ENCODE measurements around the gene UBE2G1. TPM values are rescaled to one million over a fixed set of nuclear protein-coding genes. Genes with fewer than 3 reads are reported as not detected.

UBE2G1 gene
- total and polyA plus RNA-seq, 2 of the 13 experiments (the other 11 are each of a cell fraction or from before 2014, with no cell fraction given): 27.9 to 42.6 TPM

GRCh38 chr17:4365103-4365627 lies 1.3 kb downstream of the UBE2G1 start (continued):
- TF ChIP-seq, protein P1, sequence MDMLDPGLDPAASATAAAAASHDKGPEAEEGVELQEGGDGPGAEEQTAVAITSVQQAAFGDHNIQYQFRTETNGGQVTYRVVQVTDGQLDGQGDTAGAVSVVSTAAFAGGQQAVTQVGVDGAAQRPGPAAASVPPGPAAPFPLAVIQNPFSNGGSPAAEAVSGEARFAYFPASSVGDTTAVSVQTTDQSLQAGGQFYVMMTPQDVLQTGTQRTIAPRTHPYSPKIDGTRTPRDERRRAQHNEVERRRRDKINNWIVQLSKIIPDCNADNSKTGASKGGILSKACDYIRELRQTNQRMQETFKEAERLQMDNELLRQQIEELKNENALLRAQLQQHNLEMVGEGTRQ (IDR thresholded peaks at IDR 0.05; ENCODE audit: low read depth, low read length): peak; percentile 78
- TF ChIP-seq, protein P1 (CRISPR knock-in tag; IDR thresholded peaks at IDR 0.05; ENCODE audit: borderline replicate concordance): peak; percentile 76; the same call in 1 of the 2 replicates
- 0 out of 2 replicates have a peak, but pooled peaks have one; percentile 25 for TF ChIP-seq ZNF572 (CRISPR knock-in tag; IDR thresholded peaks at IDR 0.05)
- TF ChIP-seq PRPF4 (IDR thresholded peaks at IDR 0.05; ENCODE audit: low read depth, low read length, poor library complexity, severe bottlenecking): peak; percentile 65
- no peak for TF ChIP-seq SRSF9 (IDR thresholded peaks at IDR 0.05; ENCODE audit: borderline replicate concordance, insufficient read depth, low read depth, low read length, poor library complexity, severe bottlenecking)
- TF ChIP-seq TFDP2 (CRISPR knock-in tag; IDR thresholded peaks at IDR 0.05): peak; percentile 39; the same call in 1 of the 2 replicates
- TF ChIP-seq SIN3A (IDR thresholded peaks at IDR 0.05; ENCODE audit: borderline replicate concordance, low read depth, low read length): 0 out of 2 replicates have a peak, but pooled peaks have one; percentile 64
- TF ChIP-seq SOX5 (CRISPR knock-in tag; IDR thresholded peaks at IDR 0.05; ENCODE audit: borderline replicate concordance): peak; percentile 50; the same call in 1 of the 2 replicates
- 0 out of 2 replicates have a peak, but pooled peaks have one; percentile 50 for TF ChIP-seq SATB2 (CRISPR knock-in tag; IDR thresholded peaks at IDR 0.05)
- peak; percentile 70; the same call in 1 of the 2 replicates for TF ChIP-seq ZNF281 (CRISPR knock-in tag; IDR thresholded peaks at IDR 0.05; ENCODE audit: borderline replicate concordance)
- TF ChIP-seq, protein P2, sequence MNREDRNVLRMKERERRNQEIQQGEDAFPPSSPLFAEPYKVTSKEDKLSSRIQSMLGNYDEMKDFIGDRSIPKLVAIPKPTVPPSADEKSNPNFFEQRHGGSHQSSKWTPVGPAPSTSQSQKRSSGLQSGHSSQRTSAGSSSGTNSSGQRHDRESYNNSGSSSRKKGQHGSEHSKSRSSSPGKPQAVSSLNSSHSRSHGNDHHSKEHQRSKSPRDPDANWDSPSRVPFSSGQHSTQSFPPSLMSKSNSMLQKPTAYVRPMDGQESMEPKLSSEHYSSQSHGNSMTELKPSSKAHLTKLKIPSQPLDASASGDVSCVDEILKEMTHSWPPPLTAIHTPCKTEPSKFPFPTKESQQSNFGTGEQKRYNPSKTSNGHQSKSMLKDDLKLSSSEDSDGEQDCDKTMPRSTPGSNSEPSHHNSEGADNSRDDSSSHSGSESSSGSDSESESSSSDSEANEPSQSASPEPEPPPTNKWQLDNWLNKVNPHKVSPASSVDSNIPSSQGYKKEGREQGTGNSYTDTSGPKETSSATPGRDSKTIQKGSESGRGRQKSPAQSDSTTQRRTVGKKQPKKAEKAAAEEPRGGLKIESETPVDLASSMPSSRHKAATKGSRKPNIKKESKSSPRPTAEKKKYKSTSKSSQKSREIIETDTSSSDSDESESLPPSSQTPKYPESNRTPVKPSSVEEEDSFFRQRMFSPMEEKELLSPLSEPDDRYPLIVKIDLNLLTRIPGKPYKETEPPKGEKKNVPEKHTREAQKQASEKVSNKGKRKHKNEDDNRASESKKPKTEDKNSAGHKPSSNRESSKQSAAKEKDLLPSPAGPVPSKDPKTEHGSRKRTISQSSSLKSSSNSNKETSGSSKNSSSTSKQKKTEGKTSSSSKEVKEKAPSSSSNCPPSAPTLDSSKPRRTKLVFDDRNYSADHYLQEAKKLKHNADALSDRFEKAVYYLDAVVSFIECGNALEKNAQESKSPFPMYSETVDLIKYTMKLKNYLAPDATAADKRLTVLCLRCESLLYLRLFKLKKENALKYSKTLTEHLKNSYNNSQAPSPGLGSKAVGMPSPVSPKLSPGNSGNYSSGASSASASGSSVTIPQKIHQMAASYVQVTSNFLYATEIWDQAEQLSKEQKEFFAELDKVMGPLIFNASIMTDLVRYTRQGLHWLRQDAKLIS (CRISPR knock-in tag; IDR thresholded peaks at IDR 0.05): no peak
- peak; percentile 99 for TF ChIP-seq ZFP91 (CRISPR knock-in tag; IDR thresholded peaks at IDR 0.05; ENCODE audit: borderline replicate concordance)
- TF ChIP-seq YY1 (IDR thresholded peaks at IDR 0.05; ENCODE audit: insufficient read depth, insufficient replicate concordance, low read depth, low read length): peak; percentile 52
- TF ChIP-seq ZSCAN20 (CRISPR knock-in tag; IDR thresholded peaks at IDR 0.05; ENCODE audit: borderline replicate concordance): 0 out of 2 replicates have a peak, but pooled peaks have one; percentile 50
- 0 out of 2 replicates have a peak, but pooled peaks have one; percentile 23 for TF ChIP-seq JUND (CRISPR knock-in tag; IDR thresholded peaks at IDR 0.05)
- no peak for TF ChIP-seq ZNF101 (CRISPR knock-in tag; IDR thresholded peaks at IDR 0.05; ENCODE audit: borderline replicate concordance, low read depth)

Measured in HepG2 (cell line).